ENCODE data around the gene MYOZ3. TPM values are rescaled to one million over a fixed set of nuclear protein-coding genes. Genes with fewer than 3 reads are reported as not detected.

The MYOZ3 gene
- total RNA-seq, 1 donor = 0.72 TPM

DNA sequence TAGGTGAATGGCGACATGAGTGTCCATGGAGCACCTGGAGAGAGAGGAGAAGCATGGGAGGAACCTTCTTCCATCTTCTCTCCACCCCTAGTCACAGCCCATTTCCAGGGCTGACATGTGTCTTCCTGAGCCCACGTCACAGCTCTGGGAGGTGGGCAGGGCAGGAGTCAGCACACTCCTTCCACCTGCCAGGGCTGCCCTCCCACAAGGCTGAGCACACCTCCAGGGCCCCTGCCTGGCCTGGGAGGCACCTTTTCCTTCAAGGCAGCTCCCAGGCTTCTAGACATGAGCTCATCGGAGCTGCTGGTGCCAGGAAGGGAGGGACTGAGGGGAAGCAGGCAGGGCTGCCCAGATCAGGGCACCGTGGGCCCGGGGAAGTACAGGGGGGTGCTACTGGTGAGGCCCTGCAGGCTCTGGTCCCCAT lies 34.2 kb upstream of the MYOZ3 start:
- H3K4me3 ChIP-seq (ENCODE audit: low read depth, low read length) = no peak overlapping the region
- TF ChIP-seq, protein P1, sequence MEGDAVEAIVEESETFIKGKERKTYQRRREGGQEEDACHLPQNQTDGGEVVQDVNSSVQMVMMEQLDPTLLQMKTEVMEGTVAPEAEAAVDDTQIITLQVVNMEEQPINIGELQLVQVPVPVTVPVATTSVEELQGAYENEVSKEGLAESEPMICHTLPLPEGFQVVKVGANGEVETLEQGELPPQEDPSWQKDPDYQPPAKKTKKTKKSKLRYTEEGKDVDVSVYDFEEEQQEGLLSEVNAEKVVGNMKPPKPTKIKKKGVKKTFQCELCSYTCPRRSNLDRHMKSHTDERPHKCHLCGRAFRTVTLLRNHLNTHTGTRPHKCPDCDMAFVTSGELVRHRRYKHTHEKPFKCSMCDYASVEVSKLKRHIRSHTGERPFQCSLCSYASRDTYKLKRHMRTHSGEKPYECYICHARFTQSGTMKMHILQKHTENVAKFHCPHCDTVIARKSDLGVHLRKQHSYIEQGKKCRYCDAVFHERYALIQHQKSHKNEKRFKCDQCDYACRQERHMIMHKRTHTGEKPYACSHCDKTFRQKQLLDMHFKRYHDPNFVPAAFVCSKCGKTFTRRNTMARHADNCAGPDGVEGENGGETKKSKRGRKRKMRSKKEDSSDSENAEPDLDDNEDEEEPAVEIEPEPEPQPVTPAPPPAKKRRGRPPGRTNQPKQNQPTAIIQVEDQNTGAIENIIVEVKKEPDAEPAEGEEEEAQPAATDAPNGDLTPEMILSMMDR (IDR thresholded peaks at IDR 0.05; ENCODE audit: insufficient read depth, low read length) = no peak
- no peak for DNase-seq (ENCODE audit: low read depth)

DNA sequence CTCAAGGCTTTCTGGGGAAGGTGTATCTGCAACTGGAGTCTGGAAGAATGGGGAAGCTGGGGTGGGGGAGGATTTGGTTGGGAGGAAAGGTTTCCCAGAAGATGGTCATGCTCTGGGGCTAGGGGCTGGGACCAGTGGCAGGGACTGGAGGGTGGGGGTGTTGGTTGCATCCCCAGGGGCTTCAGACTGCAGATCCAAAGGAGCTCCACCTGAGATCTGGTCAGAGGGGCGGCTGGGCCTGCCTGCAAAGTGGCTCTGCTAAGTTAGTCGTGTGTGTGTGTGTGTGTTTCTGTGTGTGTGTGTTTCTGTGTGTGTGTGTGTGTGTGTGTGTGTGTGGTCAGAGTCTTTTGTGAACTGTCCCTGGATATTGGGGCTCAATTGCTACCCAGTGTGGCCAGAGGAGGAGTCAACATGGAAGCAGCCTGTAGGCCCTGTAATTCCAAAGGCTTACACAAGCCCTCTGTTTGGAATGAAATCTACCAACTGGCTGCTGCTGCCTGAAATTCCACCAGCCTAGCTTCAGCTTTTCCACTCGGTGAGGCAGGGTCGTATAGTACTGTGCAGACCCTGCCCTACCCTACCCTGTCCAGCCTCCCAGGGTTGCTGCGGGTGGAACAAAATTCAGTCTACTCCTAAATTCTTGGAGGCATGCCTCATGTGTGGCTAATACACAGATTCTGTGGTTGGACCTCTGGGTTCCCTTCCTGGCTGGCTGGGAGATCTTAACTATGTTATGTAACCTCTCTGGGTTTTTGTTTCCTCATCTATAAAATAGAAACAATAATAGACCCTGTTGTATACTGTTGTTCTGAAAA lies 33.1 kb upstream of the MYOZ3 start:
- TF ChIP-seq, protein P1 (IDR thresholded peaks at IDR 0.05; ENCODE audit: insufficient read depth, low read length) = peak; percentile 1
- H3K4me3 ChIP-seq (ENCODE audit: low read depth, low read length) = no peak overlapping the region
- peak; percentile 61 for DNase-seq (ENCODE audit: low read depth)

GRCh38 chr5:150628936-150629485 lies 32.0 kb upstream of the MYOZ3 start:
- TF ChIP-seq, protein P1 (IDR thresholded peaks at IDR 0.05; ENCODE audit: insufficient read depth, low read length) = no peak
- H3K4me3 ChIP-seq (ENCODE audit: low read depth, low read length) = no peak overlapping the region
- no peak for DNase-seq (ENCODE audit: low read depth)

DNA sequence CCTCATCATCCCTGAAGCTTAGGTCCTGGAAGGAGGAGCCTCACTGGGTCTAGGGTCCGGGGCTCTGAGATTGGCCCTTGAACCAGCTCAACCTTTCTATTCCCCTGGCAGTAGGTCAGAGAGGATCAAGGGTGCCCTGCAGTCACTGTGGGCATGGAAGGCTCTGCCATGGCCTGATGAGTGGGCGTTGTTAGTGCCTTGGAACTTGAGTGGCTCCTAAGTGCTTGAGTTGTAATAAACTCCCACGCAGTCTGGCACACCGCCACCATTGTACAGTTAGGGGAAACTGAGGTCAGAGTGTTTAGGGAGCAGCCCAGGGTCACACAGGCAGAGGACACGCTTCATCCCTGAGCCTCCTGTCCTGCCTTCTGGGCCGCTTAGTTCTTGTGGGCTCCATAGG lies 31.0 kb upstream of the MYOZ3 start:
- DNase-seq (ENCODE audit: low read depth) = no peak
- no peak overlapping the region for H3K4me3 ChIP-seq (ENCODE audit: low read depth, low read length)
- TF ChIP-seq, protein P1 (IDR thresholded peaks at IDR 0.05; ENCODE audit: insufficient read depth, low read length) = no peak

GRCh38 chr5:150630461-150631325 lies 30.4 kb upstream of the MYOZ3 start:
- no peak for DNase-seq (ENCODE audit: low read depth)
- TF ChIP-seq, protein P1 (IDR thresholded peaks at IDR 0.05; ENCODE audit: insufficient read depth, low read length) = no peak
- no peak overlapping the region for H3K4me3 ChIP-seq (ENCODE audit: low read depth, low read length)

DNA sequence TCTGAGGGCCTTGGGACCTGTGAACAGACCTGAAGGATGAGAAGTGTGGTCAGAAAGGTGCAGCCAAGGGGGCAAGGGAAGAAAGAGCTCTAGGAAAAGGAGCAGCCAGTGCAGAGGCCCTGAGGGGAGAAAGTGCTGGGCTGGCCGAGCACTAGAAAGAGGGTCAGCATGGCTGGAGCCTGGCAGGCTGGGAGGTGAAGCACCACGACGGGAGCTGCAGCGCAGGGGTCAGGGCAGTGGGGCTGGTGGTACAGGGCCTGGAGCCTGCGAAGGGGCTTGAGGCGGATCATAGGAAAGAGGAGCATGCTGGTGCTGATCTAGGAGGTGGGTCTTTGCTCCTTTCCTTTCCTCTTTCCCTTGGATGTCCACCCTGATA lies 29.7 kb upstream of the MYOZ3 start:
- H3K4me3 ChIP-seq (ENCODE audit: low read depth, low read length) = no peak overlapping the region
- DNase-seq (ENCODE audit: low read depth) = no peak
- TF ChIP-seq, protein P1 (IDR thresholded peaks at IDR 0.05; ENCODE audit: insufficient read depth, low read length) = no peak
